D721Med (cell line): Measurements from ENCODE around the gene ERICH2.

Source experiments
- DNase-seq: peaks from one replicate; pipeline ENCODE4 v3.0.0; 2011; ENCODE audit warnings: low spot score; ENCODE audit not compliant: insufficient read length
- FAIRE-seq: peaks from 2 replicates; lab custom pipeline; 2011; peaks lifted over from hg19 to GRCh38; lab: Jason Lieb, UNC
- CTCF ChIP-seq: IDR thresholded peaks from 2 replicates; pipeline ENCODE4 v1.5.1; 2012; ENCODE audit warnings: mild to moderate bottlenecking, control low read depth; ENCODE audit not compliant: insufficient read depth; ENCODE audit errors: missing control alignments

ERICH2 gene

GRCh38 chr2:170843656-170844055 is 73.5 kb downstream of the ERICH2 start:
- TF ChIP-seq CTCF: no peak
- DNase-seq (no peak), FAIRE-seq (no peak)

- no peak for FAIRE-seq
These were observed 75.2 kb downstream of the ERICH2 start for GRCh38 chr2:170845343-170845742.

GRCh38 chr2:170846314-170846713 is 76.1 kb downstream of the ERICH2 start:
- no peak for TF ChIP-seq CTCF
- DNase-seq (no peak), FAIRE-seq (no peak)

More at GRCh38 chr2:170845343-170845742, 75.2 kb downstream of the ERICH2 start:
- TF ChIP-seq CTCF: peak; percentile 17
- DNase-seq: no peak

- no peak for DNase-seq
- FAIRE-seq: no peak
- TF ChIP-seq CTCF: no peak
These were observed 77.5 kb downstream of the ERICH2 start for GRCh38 chr2:170847716-170848115.
